ENCODE results near the gene SEC61A2. TPM values are rescaled to one million over a fixed set of nuclear protein-coding genes. Genes with fewer than 3 reads are reported as not detected.

SEC61A2 gene
- total and polyA plus RNA-seq, 12 donors, result 5.8 to 17.8 (median 10.6) TPM

DNA sequence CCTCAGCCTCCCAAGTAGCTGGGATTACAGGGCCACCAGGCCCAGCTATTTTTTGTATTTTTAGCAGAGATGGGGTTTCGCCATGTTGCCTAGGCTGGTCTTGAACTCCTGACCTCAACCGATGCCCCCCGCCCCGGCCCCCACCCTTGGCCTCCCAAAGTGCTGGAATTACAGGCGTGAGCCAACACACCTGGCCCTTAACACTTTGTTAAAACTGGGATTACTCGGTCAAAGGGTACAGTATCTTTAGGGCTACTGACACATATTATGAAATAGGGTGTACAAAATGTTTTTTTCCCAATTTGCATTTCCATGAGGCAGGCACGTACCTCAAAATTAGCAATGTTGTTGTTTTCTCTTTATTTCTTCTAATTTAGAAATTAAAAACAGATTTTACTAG is 54.7 kb downstream of the SEC61A2 start:
- intact Hi-C loops (cut with DNase I), result no loop called here
- ATAC-seq (no peak), DNase-seq (no peak)
- peaks cover 0 to 25% (median 0%) of the 10 kb centered on the region in 9 donors for H3K4me1 ChIP-seq
- no peaks in the 10 kb centered on the region for H3K9me3 ChIP-seq
- 94 to 95% methylated on average over 7 of the region's 7 CpGs for WGBS, 2 donors
- H3K4me3 ChIP-seq, result no peak overlapping the region
- H3K36me3 ChIP-seq, result peaks cover 0 to 83% (median 17%) of the 10 kb centered on the region in 9 donors
- no peaks in the 10 kb centered on the region for H3K27me3 ChIP-seq
- no peak for TF ChIP-seq CTCF (IDR thresholded peaks at IDR 0.05)
- no peak overlapping the region for H3K27ac ChIP-seq

- Histone ChIP-seq H3K27ac (no peak overlapping the region), H3K4me1 (peaks cover 0 to 16% (median 0%) of the 10 kb centered on the region in 9 donors), H3K9me3 (no peaks in the 10 kb centered on the region), H3K4me3 (no peak overlapping the region), H3K36me3 (peaks cover 0 to 62% (median 17%) of the 10 kb centered on the region in 9 donors), H3K27me3 (no peaks in the 10 kb centered on the region)
- no peak for TF ChIP-seq CTCF (IDR thresholded peaks at IDR 0.05)
- intact Hi-C loops (cut with DNase I), result no loop called here
- no peak for DNase-seq
- 77 to 86% methylated on average over 8 of the region's 8 CpGs for WGBS, 2 donors
- ATAC-seq, result no peak
These were observed 56.8 kb downstream of the SEC61A2 start for GRCh38 chr10:12186323-12186722.

GRCh38 chr10:12187321-12187905 is 57.9 kb downstream of the SEC61A2 start:
- H3K36me3 ChIP-seq, result peaks cover 0 to 53% (median 17%) of the 10 kb centered on the region in 9 donors
- intact Hi-C loops (cut with DNase I), result no loop called here
- 78 to 84% methylated on average over 5 of the region's 5 CpGs for WGBS, 2 donors
- no peak overlapping the region for H3K27ac ChIP-seq
- no peaks in the 10 kb centered on the region for H3K9me3 ChIP-seq
- no peaks in the 10 kb centered on the region for H3K27me3 ChIP-seq
- H3K4me1 ChIP-seq, result peaks cover 0 to 18% (median 0%) of the 10 kb centered on the region in 9 donors
- TF ChIP-seq CTCF (IDR thresholded peaks at IDR 0.05), result no peak
- H3K4me3 ChIP-seq, result no peak overlapping the region
- DNase-seq, result no peak
- ATAC-seq, result no peak

DNA sequence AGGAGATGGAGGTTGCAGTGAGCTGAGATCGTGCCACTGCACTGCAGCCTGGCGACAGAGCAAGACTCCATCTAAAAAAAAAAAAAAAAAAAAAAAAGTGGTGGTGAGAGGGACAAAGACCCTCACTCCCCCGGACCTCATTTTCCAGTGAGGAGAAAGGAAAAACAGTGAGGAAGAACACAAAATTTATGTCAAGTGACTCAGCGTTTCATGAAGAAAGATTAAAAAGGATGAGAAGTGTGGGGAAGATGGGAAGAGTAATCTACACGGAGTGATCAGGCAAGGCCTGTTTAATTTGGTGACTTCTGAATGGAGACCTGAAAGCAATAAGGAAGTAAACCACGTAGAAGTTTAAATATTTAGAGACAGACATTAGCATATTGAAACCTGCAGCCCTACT is 59.2 kb downstream of the SEC61A2 start:
- no peak for ATAC-seq
- WGBS, 2 donors, result 80 to 84% methylated on average over 6 of the region's 6 CpGs
- no peak for DNase-seq
- H3K36me3 ChIP-seq, result peaks cover 0 to 49% (median 17%) of the 10 kb centered on the region in 9 donors
- no peak overlapping the region for H3K4me3 ChIP-seq
- no peak for TF ChIP-seq CTCF (IDR thresholded peaks at IDR 0.05)
- H3K27me3 ChIP-seq, result no peaks in the 10 kb centered on the region
- intact Hi-C loops (cut with DNase I), result no loop called here
- no peak overlapping the region for H3K27ac ChIP-seq
- no peaks in the 10 kb centered on the region for H3K9me3 ChIP-seq
- peaks cover 0 to 26% (median 2%) of the 10 kb centered on the region in 9 donors for H3K4me1 ChIP-seq

Measured in heart right ventricle (tissue), 16 donors.